Endothelial cell of hepatic sinusoid (primary cell): ENCODE data around the gene CDC25A.
"Not testable (repeated sequence)": the region's sequence is repeated elsewhere in the genome, so short reads cannot be mapped to it uniquely, and the experiment has no call there.

Experiments
- in situ Hi-C: cut with HindIII; loops from 2 replicates; pipeline ENCODE4 v1.10.0; 2017; ENCODE audit warnings: low sequenced_read_pairs

CDC25A gene

DNA sequence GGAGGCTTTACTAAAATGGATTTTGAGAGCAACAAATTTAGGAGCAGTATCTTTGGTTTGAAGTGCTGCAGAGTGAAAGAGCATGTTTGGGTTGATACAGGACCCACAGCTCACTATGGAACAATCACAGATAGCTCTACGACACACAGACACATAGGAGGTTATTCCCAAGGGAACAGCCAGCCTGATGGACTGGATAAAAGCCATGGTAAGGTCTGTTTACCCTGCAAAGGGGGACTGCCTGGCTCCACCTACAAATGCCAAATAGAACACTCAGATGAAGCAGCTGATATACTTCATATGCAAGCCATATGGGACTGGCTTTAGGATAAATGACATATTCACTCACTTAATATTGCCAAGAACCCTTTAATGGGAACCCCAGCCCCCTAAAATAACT lies 75.4 kb downstream of the CDC25A start:
- in situ Hi-C loops = no loop called here

DNA sequence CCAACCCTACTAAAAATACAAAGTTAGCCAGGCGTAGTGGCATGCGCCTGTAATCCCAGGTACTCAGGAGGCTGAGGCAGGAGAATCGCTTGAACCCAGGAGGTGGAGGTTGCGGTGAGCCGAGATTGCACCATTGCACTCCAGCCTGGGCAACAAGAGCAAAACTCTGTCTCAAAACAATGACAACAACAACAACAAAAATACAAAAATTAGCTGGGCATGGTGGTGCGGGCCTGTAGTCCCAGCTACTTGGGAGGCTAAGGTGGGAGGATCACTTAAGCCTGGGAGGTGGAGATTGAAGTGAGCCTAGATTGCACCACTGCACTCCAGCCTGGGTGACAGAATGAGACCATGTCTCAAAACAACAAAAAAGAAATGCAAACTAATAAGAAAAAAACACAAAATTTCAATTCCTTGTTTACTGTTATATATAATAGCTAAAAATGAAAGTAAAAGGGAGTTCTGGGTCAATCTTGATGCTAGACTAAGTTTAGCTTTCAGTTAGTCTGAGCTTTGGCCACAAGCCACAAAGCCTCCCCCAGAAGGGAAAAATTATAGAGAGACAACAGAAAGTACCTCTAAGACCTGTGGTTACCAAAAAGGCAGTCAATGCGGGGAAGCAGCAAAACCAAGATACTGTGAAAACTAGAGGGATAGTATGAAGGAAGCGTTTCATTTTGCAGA lies 76.0 kb downstream of the CDC25A start:
- in situ Hi-C loops = not testable (repeated sequence)

- in situ Hi-C loops = no loop called here
Measured at GRCh38 chr3:48110463-48110862, 77.8 kb downstream of the CDC25A start.

GRCh38 chr3:48107227-48107626 lies 81.0 kb downstream of the CDC25A start:
- in situ Hi-C loops = no loop called here
